HT1080 (cell line): ENCODE results near the gene TAL1. TPM values are rescaled to one million over a fixed set of nuclear protein-coding genes. Genes with fewer than 3 reads are reported as not detected.
A peak's percentile ranks its signal among the peaks of the same experiment; 100 is the strongest.

Experiments used
- DNase-seq: peaks from one replicate; pipeline ENCODE4 v3.0.0-alpha.2; 2015; ENCODE audit warnings: low read depth
- total RNA-seq: library from RNA; depleted of rRNA; stranded (reverse); fragments of >200 nt; shearing (Covaris generic); gene quantifications from 2 replicates; pipeline ENCODE4 v1.2.3, GENCODE V29; 2014; rRNA removed

Gene TAL1
- total RNA-seq, 1 experiment from 2014 or later, result 0.03 TPM

DNA sequence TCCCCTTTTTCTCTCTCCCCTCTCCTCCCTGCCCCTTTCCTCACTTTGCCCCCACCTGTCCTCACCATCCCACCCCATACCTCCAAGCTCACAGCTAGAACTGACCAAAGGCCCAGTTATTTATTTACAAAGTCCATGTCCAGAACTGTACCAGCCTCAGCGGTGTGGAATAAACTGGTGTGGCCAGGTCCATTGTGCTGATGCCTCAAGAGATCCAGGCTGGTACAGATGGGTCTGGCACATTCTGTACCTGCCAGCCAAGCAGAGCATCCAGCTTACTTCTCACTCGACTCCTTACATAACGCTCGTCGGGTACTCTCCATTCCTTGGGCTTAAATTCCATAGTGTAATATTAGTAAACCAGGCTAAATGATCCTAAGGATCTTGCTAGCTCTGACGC lies 54.0 kb downstream of the TAL1 start:
- DNase-seq, result no peak

DNA sequence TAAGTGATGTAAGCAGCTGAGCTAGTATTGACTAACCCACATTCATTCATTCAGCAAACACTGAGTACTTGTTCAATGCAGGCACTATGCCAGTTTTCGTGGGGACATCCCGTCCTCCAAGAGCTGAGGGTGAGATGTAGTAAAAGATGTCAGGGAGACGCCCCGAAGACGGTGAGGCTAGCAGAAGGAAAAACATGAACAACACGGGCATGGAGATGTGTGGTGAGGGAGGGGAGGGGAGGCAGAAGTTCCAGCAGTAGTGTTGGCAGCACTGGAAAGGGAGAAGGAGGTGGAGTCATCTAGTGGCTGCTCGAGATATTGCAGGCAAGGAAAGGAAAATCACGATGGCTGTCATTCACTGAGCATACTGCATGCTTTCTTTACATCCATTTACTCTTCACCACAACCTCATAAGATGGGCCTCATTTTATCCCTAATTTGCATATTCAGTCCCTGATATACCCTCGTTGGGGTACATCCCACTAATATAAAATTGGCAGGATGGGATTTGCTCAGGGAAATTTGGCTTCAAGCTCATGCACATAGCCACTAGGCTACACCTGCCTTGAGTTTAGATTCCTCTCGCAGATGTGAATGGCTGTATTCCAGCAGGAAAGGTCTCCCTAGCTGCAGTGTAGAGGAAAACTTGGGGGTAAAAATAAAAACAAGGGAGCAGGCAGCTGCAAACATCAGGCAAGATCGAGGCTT lies 56.6 kb downstream of the TAL1 start:
- peak; percentile 77 for DNase-seq

DNA sequence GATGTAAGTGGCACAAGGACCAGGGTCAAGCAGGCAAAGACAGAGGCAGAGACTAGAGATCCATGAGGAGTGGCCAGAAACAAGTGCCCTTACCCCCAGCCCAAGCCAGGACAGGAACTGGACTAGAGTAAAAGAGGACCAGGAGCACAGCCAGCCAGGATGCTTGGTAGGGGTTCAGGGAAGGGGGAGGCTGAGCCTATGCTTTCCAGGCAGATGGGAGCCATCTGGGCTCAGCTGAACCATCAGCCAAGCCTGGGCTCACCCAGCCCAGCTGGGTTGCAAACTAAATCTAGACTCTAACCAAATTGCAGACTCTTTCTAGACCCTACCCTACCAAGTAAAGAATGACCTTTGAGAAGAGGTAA lies 57.4 kb downstream of the TAL1 start:
- no peak for DNase-seq

DNA sequence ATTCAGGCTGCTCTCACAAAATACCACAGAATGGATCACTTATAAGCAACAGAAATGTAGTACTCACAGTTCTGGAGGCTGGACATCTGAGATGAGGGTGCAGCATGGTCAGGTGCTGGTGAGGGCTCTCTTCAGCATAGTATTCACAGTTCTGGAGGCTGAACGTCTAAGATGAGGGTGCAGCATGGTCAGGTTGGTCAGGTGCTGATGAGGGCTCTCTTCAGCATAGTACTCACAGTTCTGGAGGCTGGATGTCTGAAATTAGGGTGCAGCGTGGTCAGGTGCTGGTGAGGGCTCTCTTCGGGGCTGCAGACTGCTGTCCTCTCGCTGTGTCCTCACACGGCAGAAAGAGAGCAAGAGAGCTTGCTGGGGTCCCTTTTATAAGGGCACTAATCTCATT lies 59.2 kb downstream of the TAL1 start:
- no peak for DNase-seq

Other genes with a start within 250 kb of the TAL1 start
- 0.03 TPM in 2 replicates for gene CYP4X1, start 208.6 kb downstream of the TAL1 start, total RNA-seq
- gene CYP4Z1, start 165.0 kb downstream of the TAL1 start, total RNA-seq, result not detected in 2 replicates
- gene CYP4A22, start 94.8 kb downstream of the TAL1 start, total RNA-seq, result not detected in 2 replicates
- gene PDZK1IP1, start 42.2 kb downstream of the TAL1 start, total RNA-seq, result not detected in 2 replicates
- 23.8 and 30.6 TPM in 2 replicates for gene STIL, start 81.9 kb upstream of the TAL1 start, total RNA-seq
- 69.6 and 79.3 TPM in 2 replicates for gene CMPK1, start 101.6 kb upstream of the TAL1 start, total RNA-seq
- gene FOXE3, start 184.1 kb upstream of the TAL1 start, total RNA-seq, result not detected in 2 replicates
- gene FOXD2, start 205.8 kb upstream of the TAL1 start, total RNA-seq, result 1.0 and 1.1 TPM in 2 replicates